K562 (cell line): ENCODE results near the gene CTSW. TPM values are rescaled to one million over a fixed set of nuclear protein-coding genes. Genes with fewer than 3 reads are reported as not detected.

Experiments used
- FOSL1 ChIP-seq: fragments of 200-800 bp; sonication (Bioruptor generic); conservative IDR thresholded peaks from 2 replicates; pipeline ENCODE4 v1.6.1; 2016; ENCODE audit warnings: missing genetic modification characterization, missing compliant biosample characterization
- RBFOX2 ChIP-seq: fragments of 200-400 bp; formaldehyde crosslinking; IDR thresholded peaks from 2 replicates; pipeline ENCODE4 v1.6.1; 2017; ENCODE audit warnings: low read depth, mild to moderate bottlenecking, low read length, moderate library complexity
- ZC3H11A ChIP-seq: IDR thresholded peaks from 2 replicates; pipeline ENCODE4 v1.6.1; 2012; ENCODE audit warnings: low read depth, low read length, improper control_type of control experiment
- ZNF263 ChIP-seq: sonication (generic); formaldehyde crosslinking; IDR thresholded peaks from 2 replicates; pipeline ENCODE4 v1.8.0; 2022; ENCODE audit warnings: mild to moderate bottlenecking, missing genetic modification reagents, borderline replicate concordance
- polyA plus RNA-seq, 8 experiments: library from polyadenylated mRNA; depleted of rRNA in 4 of 8; stranded (reverse) in 5 of 8; unstranded in 3 of 8; fragments of >200 nt; fragmentation: Nextera tagmentation in 2 of 8; fragmentation: Illumina TruSeq in 1 of 8; extraction: Ambion mirVana in 2 of 8; extraction: Trizol in 1 of 8; gene quantifications; 2 replicates each; pipeline versions ENCODE4 v1.2.1 to v1.2.3, GENCODE V29; 2011 to 2014; ENCODE audit warnings: inconsistent platforms in 1 of 8, missing spikeins in 1 of 8
- total RNA-seq, 7 experiments: library from RNA; depleted of rRNA in 6 of 7; stranded (reverse); fragments of >200 nt in 6 of 7; fragmentation: Illumina TruSeq in 2 of 7; extraction: Trizol in 2 of 7; gene quantifications; 2 replicates each; pipeline versions ENCODE4 v1.2.1 to v1.2.3, GENCODE V29; 2011 to 2021; ENCODE audit warnings: low replicate concordance in 1 of 7
- TF ChIP-seq, protein P1 (sequence below), 2 experiments: fragments of 450-650 bp in 1 of 2; sonication (generic) in 1 of 2; formaldehyde crosslinking in 1 of 2; IDR thresholded peaks; 2 replicates each; pipeline versions ENCODE4 v1.7.1 to v1.9.0; 2016 to 2022; ENCODE audit warnings: inconsistent platforms in 1 of 2, mild to moderate bottlenecking in 1 of 2, missing genetic modification reagents in 1 of 2
- TF ChIP-seq, protein P2 (sequence below): fragments of 250-450 bp; sonication (Bioruptor Pico); IDR thresholded peaks from 2 replicates; pipeline ENCODE4 v1.5.0; 2020; ENCODE audit warnings: mild to moderate bottlenecking, borderline replicate concordance
- TF ChIP-seq, protein P3 (sequence below): fragments of 250-450 bp; sonication (Bioruptor Pico); IDR thresholded peaks from 2 replicates; pipeline ENCODE4 v1.5.0; 2021; ENCODE audit warnings: mild to moderate bottlenecking, borderline replicate concordance
- TF ChIP-seq, protein P4 (sequence below): fragments of 450-650 bp; IDR thresholded peaks from 2 replicates; pipeline ENCODE4 v1.6.1; 2014; ENCODE audit warnings: low read depth, mild to moderate bottlenecking, moderate library complexity, borderline replicate concordance

CTSW gene
- total and polyA plus RNA-seq, 9 of the 15 experiments (the other 6 are each of a cell fraction or from before 2014, with no cell fraction given): 0.04 TPM; not detected in 8

DNA sequence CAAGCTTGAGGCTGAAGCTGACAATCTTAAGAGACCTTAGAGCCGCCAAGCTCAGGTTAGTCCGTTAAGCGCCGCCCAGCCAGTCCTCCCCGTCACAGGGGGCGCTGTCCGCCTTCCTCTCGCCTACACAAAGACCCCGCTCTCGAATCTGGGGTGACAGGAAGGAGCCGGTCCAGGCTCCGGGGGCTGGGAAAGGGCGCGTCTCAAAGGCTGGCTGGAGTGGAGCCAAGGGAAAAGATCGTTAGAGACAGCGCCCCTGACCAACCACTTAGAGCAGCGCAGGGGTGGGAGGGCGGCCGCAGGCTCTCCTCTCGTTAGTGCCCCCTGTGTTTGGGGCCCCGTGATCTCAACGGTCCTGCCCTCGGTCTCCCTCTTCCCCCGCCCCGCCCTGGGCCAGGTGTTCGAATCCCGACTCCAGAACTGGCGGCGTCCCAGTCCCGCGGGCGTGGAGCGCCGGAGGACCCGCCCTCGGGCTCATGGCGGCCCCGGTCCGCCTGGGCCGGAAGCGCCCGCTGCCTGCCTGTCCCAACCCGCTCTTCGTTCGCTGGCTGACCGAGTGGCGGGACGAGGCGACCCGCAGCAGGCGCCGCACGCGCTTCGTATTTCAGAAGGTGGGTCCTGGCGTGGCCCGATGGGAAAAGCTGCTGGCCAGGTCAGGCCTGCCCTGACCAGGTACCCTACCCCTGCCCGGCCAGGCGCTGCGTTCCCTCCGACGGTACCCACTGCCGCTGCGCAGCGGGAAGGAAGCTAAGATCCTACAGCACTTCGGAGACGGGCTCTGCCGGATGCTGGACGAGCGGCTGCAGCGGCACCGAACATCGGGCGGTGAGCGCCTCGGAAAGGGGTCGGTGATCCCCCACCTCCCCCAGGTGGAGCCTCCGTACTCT lies 19.1 kb upstream of the CTSW start, which contains the start of gene MUS81 (continued):
- TF ChIP-seq, protein P1, sequence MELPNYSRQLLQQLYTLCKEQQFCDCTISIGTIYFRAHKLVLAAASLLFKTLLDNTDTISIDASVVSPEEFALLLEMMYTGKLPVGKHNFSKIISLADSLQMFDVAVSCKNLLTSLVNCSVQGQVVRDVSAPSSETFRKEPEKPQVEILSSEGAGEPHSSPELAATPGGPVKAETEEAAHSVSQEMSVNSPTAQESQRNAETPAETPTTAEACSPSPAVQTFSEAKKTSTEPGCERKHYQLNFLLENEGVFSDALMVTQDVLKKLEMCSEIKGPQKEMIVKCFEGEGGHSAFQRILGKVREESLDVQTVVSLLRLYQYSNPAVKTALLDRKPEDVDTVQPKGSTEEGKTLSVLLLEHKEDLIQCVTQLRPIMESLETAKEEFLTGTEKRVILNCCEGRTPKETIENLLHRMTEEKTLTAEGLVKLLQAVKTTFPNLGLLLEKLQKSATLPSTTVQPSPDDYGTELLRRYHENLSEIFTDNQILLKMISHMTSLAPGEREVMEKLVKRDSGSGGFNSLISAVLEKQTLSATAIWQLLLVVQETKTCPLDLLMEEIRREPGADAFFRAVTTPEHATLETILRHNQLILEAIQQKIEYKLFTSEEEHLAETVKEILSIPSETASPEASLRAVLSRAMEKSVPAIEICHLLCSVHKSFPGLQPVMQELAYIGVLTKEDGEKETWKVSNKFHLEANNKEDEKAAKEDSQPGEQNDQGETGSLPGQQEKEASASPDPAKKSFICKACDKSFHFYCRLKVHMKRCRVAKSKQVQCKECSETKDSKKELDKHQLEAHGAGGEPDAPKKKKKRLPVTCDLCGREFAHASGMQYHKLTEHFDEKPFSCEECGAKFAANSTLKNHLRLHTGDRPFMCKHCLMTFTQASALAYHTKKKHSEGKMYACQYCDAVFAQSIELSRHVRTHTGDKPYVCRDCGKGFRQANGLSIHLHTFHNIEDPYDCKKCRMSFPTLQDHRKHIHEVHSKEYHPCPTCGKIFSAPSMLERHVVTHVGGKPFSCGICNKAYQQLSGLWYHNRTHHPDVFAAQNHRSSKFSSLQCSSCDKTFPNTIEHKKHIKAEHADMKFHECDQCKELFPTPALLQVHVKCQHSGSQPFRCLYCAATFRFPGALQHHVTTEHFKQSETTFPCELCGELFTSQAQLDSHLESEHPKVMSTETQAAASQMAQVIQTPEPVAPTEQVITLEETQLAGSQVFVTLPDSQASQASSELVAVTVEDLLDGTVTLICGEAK (IDR thresholded peaks at IDR 0.05): peak; percentile 78
- TF ChIP-seq, protein P1 (CRISPR knock-in tag; IDR thresholded peaks at IDR 0.05): no peak
- TF ChIP-seq ZC3H11A (no peak), RBFOX2 (peak; percentile 95), FOSL1 (no peak), ZNF263 (CRISPR knock-in tag) (0 out of 2 replicates have a peak, but pooled peaks have one; percentile 54)
- TF ChIP-seq, protein P2, sequence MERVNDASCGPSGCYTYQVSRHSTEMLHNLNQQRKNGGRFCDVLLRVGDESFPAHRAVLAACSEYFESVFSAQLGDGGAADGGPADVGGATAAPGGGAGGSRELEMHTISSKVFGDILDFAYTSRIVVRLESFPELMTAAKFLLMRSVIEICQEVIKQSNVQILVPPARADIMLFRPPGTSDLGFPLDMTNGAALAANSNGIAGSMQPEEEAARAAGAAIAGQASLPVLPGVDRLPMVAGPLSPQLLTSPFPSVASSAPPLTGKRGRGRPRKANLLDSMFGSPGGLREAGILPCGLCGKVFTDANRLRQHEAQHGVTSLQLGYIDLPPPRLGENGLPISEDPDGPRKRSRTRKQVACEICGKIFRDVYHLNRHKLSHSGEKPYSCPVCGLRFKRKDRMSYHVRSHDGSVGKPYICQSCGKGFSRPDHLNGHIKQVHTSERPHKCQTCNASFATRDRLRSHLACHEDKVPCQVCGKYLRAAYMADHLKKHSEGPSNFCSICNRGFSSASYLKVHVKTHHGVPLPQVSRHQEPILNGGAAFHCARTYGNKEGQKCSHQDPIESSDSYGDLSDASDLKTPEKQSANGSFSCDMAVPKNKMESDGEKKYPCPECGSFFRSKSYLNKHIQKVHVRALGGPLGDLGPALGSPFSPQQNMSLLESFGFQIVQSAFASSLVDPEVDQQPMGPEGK (CRISPR knock-in tag): no peak
- TF ChIP-seq, protein P3, sequence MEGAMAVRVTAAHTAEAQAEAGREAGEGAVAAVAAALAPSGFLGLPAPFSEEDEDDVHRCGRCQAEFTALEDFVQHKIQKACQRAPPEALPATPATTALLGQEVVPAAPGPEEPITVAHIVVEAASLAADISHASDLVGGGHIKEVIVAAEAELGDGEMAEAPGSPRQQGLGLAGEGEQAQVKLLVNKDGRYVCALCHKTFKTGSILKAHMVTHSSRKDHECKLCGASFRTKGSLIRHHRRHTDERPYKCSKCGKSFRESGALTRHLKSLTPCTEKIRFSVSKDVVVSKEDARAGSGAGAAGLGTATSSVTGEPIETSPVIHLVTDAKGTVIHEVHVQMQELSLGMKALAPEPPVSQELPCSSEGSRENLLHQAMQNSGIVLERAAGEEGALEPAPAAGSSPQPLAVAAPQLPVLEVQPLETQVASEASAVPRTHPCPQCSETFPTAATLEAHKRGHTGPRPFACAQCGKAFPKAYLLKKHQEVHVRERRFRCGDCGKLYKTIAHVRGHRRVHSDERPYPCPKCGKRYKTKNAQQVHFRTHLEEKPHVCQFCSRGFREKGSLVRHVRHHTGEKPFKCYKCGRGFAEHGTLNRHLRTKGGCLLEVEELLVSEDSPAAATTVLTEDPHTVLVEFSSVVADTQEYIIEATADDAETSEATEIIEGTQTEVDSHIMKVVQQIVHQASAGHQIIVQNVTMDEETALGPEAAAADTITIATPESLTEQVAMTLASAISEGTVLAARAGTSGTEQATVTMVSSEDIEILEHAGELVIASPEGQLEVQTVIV (CRISPR knock-in tag): no peak
- TF ChIP-seq, protein P4, sequence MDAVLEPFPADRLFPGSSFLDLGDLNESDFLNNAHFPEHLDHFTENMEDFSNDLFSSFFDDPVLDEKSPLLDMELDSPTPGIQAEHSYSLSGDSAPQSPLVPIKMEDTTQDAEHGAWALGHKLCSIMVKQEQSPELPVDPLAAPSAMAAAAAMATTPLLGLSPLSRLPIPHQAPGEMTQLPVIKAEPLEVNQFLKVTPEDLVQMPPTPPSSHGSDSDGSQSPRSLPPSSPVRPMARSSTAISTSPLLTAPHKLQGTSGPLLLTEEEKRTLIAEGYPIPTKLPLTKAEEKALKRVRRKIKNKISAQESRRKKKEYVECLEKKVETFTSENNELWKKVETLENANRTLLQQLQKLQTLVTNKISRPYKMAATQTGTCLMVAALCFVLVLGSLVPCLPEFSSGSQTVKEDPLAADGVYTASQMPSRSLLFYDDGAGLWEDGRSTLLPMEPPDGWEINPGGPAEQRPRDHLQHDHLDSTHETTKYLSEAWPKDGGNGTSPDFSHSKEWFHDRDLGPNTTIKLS: 0 out of 2 replicates have a peak, but pooled peaks have one; percentile 23
